ENCODE results near the gene BARHL2.

GRCh38 chr1:90724361-90724760, 7.3 kb upstream of the BARHL2 start:
- no peak for TF ChIP-seq POLR2A (IDR thresholded peaks at IDR 0.05)
- no peak for TF ChIP-seq CTCF (IDR thresholded peaks at IDR 0.05)

All from right lobe of liver (tissue), 4 donors.